ENCODE data around the gene PRLR.
"Not testable (repeated sequence)": the region's sequence is repeated elsewhere in the genome, so short reads cannot be mapped to it uniquely, and the experiment has no call there.

DNA sequence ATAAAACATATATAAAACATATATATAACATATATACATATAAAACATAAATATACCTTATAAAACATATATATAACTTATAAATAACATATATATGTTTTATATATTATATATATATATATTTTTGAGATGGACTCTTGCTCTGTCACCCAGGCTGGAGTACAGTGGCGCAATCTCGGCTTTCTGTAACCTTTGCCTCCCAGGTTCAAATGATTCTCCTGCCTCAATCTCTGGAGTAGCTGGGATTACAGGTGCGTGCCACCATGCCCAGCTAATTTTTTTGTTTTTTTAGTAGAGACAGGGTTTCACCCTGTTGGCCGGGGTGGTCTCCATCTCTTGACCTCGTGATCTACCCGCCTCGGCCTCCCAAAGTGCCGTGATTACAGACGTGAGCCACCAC is 128.6 kb downstream of the PRLR start:
- not testable (repeated sequence) for TF ChIP-seq CREB1 (CRISPR knock-in tag; IDR thresholded peaks at IDR 0.05; ENCODE audit: low read depth)
- TF ChIP-seq, protein P1, sequence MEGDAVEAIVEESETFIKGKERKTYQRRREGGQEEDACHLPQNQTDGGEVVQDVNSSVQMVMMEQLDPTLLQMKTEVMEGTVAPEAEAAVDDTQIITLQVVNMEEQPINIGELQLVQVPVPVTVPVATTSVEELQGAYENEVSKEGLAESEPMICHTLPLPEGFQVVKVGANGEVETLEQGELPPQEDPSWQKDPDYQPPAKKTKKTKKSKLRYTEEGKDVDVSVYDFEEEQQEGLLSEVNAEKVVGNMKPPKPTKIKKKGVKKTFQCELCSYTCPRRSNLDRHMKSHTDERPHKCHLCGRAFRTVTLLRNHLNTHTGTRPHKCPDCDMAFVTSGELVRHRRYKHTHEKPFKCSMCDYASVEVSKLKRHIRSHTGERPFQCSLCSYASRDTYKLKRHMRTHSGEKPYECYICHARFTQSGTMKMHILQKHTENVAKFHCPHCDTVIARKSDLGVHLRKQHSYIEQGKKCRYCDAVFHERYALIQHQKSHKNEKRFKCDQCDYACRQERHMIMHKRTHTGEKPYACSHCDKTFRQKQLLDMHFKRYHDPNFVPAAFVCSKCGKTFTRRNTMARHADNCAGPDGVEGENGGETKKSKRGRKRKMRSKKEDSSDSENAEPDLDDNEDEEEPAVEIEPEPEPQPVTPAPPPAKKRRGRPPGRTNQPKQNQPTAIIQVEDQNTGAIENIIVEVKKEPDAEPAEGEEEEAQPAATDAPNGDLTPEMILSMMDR (conservative IDR thresholded peaks at IDR 0.05; ENCODE audit: low read depth in 2 of 2): not testable (repeated sequence)
